GM20000 (cell line): Measurements from ENCODE around the gene BFSP1.

ENCODE experiments used
- DNase-seq: peaks from one replicate; pipeline ENCODE4 v3.0.0; 2012; ENCODE audit warnings: low spot score
- TF ChIP-seq, protein P1 (sequence below): IDR thresholded peaks from 2 replicates; pipeline ENCODE4 v1.5.1; 2012; ENCODE audit warnings: mild to moderate bottlenecking, control low read depth; ENCODE audit errors: extremely low read depth, missing control alignments

The BFSP1 gene

DNA sequence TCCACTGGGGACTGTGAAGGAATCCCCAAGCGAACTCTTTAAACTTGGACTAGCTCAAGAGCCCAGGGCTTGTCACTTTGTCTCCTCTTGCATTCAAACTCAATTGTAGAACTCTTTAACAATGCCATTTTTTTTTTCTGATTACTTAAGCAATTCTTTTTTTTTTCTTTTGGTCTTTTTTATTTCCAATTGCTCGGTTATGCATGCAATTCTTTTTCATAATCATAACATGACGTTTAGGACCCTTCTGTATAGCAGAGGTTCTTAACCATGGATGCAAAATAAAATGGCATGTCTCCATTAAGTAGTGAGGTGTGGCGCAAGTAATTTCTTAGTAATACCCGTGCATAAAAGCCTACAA is 466 bp upstream of the BFSP1 start:
- no peak for DNase-seq
- TF ChIP-seq, protein P1, sequence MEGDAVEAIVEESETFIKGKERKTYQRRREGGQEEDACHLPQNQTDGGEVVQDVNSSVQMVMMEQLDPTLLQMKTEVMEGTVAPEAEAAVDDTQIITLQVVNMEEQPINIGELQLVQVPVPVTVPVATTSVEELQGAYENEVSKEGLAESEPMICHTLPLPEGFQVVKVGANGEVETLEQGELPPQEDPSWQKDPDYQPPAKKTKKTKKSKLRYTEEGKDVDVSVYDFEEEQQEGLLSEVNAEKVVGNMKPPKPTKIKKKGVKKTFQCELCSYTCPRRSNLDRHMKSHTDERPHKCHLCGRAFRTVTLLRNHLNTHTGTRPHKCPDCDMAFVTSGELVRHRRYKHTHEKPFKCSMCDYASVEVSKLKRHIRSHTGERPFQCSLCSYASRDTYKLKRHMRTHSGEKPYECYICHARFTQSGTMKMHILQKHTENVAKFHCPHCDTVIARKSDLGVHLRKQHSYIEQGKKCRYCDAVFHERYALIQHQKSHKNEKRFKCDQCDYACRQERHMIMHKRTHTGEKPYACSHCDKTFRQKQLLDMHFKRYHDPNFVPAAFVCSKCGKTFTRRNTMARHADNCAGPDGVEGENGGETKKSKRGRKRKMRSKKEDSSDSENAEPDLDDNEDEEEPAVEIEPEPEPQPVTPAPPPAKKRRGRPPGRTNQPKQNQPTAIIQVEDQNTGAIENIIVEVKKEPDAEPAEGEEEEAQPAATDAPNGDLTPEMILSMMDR: no peak

DNA sequence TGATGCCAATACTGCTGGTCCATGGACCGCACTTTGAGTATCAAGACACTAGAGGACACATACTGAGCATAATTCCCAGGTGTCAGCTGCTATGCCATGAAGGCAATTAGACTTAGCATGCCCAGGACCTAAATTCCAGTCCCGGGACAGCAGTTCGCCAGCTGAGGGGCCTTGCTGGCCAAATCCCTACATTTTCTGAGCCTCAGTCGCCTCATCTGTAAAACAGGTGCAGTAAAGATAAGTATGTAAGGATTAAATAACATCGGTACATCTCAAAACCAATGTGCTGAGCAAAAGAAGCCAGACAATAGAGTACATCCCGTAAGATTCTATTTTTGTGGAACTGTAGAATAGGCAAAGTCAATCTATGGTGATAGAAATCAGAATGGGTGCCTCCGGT is 1.0 kb downstream of the BFSP1 start:
- TF ChIP-seq, protein P1: no peak
- DNase-seq: no peak

DNA sequence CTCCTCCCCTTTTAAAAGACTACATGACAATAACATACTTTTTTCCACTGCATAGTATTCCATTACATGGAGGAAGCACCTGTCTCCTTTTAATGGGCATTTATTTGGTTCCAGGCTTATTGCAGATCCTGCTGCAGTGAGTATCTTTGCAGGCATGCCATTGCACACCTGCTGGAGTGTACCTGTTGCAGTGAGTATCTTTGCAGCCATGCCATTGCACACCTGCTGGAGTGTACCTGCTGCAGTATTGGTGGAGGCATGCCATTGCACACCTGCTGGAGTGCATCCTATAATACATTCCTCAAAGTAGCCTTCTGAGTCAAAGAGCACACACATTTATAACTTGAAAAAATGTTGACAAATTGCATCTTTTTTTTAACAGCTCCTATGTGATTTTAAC is 1.6 kb downstream of the BFSP1 start:
- TF ChIP-seq, protein P1: no peak
- DNase-seq: no peak

DNA sequence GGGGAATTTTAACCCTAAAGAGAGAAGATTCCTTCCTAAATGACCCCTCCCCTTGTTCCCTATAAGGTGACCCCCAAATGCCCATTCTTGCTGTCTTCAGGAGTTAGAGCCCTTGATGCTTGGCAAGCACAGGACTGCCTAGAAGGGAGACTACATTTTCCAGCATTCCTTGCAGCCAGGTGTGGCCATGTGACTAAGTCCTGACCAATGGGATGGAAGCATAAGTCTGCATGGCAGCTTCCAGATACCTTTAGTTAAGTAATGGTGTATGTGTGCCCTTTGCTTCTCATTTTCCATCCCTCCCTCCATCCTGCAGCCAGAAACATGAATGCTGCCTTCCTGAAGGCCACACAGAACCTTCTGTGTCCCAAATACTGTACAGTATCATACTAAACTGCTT is 5.5 kb downstream of the BFSP1 start:
- TF ChIP-seq, protein P1: no peak
- DNase-seq: no peak

DNA sequence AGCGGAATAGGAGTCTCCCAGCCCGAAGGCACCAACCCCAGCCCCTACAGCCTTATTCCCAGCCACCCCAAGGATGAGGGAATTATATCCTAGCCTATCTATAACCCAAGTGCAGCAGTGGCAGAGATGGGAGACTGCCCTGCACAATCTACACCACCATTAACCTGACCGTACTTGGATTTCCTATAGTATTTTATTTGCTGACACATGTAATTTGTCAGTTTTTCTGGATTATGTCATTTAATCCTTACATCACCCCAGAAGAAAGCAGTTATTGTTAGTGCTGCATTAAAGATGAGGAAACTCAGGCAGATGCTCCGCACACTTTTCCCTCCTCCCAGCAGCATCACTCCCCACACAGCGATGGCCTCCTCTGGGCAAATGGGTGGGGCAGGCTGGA is 6.0 kb downstream of the BFSP1 start:
- TF ChIP-seq, protein P1: no peak
- no peak for DNase-seq

DNA sequence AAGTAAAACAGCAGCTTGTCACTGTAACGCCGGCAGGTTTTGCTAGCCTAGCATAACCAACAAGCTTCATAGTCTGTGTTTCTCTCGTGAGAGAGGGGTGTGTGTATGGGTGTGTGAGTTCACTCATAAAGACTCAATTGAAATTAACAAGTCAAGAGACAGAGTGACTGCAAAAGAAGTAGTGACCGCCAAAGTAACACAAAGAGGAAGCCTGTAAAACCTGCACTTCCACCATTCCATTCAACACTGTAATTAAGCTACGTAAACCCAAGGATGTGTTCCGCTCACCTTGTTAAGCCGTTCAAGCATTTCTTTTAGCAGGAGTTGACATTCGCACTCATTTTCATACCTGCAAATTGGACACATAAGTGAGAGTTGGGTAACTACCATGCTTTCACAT is 6.6 kb downstream of the BFSP1 start:
- DNase-seq: no peak
- TF ChIP-seq, protein P1: no peak

DNA sequence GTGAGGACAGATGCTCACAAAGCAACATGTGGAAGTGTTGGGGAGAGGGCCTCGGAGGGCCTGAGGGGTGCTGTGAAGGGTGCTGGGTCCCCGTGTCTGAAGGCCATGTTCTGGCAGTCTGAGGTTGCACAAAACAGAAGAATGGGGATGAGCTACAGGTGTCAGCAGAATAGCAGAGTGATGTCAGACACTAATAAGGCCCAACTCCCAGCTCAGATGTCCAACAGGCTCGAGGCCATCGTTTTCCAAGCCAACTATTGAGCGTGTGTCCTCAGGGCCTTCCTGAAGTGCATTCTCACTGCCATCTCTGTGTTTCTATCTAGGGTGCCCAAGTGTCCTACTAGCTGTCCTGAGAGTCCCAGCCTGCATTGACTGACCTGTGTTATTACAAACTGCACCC is 7.9 kb downstream of the BFSP1 start:
- TF ChIP-seq, protein P1: no peak
- no peak for DNase-seq
